Activated B cell treated with CpG ODN at 0.5 μM for 24 hours (primary cell): ENCODE results near the gene IQCE. TPM values are rescaled to one million over a fixed set of nuclear protein-coding genes. Genes with fewer than 3 reads are reported as not detected.

Experiments used
- ATAC-seq: fragments of 200-7000 bp; cut with Tn5 transposase; one replicate; pipeline ENCODE4 v1.10.0; 2021; ENCODE audit warnings: low read depth, mild to moderate bottlenecking, moderate library complexity
- CTCF ChIA-PET: fragments of 350-600 bp; sonication (Branson Sonifier 250); formaldehyde crosslinking; loops from one replicate; lab custom pipeline; 2021; ENCODE audit warnings: antibody characterized with exemption; lab: Charles Lee
- POLR2A ChIA-PET: fragments of 350-600 bp; sonication (Branson Sonifier 250); formaldehyde crosslinking; loops from one replicate; lab custom pipeline; 2021; ENCODE audit warnings: antibody characterized with exemption; lab: Charles Lee
- DNase-seq: peaks from one replicate; pipeline ENCODE4 v3.0.0; 2022
- H3K27ac Mint-ChIP-seq: one replicate; pipeline ENCODE4 v1.8.0; 2020; ENCODE audit warnings: mixed read lengths
- H3K27me3 Mint-ChIP-seq: one replicate; pipeline ENCODE4 v1.8.0; 2021; ENCODE audit warnings: mixed read lengths
- H3K36me3 Mint-ChIP-seq: one replicate; pipeline ENCODE4 v1.8.0; 2021; ENCODE audit warnings: low read depth, mixed read lengths
- H3K4me1 Mint-ChIP-seq: one replicate; pipeline ENCODE4 v1.8.0; 2021; ENCODE audit warnings: mixed read lengths
- H3K4me3 Mint-ChIP-seq: one replicate; pipeline ENCODE4 v1.8.0; 2020; ENCODE audit warnings: mild to moderate bottlenecking, mixed read lengths
- H3K9me3 Mint-ChIP-seq: one replicate; pipeline ENCODE4 v1.8.0; 2020; ENCODE audit warnings: mixed read lengths
- CTCF ChIP-seq: fragments of 200-600 bp; IDR thresholded peaks from one replicate; pipeline ENCODE4 v1.8.0; 2022; ENCODE audit warnings: antibody characterized with exemption, mild to moderate bottlenecking
- intact Hi-C: fragments of 100-400 bp; cut with micrococcal nuclease; formaldehyde crosslinking; loops from one replicate; pipeline ENCODE4 v1.15.1; 2024
- total RNA-seq: library from RNA; stranded (reverse); gene quantifications from 2 replicates; pipeline ENCODE4 v1.2.3, GENCODE V29; 2022

The IQCE gene
- total RNA-seq, 1 donor from 2014 or later, result 7.7 TPM

- Mint-ChIP-seq H3K4me1 (peaks cover 18% of the 10 kb centered on the region), H3K4me3 (no peak overlapping the region), H3K27ac (no peak overlapping the region), H3K9me3 (no peaks in the 10 kb centered on the region), H3K27me3 (no peaks in the 10 kb centered on the region), H3K36me3 (peaks cover 3% of the 10 kb centered on the region)
- ATAC-seq (no peak), DNase-seq (no peak)
- intact Hi-C loops, result loop anchor here (1.0 kb wide), 3 partner anchors 91 to 141 kb away; no protein-coding TSS in a partner anchor
- ChIA-PET CTCF (interaction anchor here (1.9 to 2.3 kb wide), 2 partner anchors 102 to 117 kb away, joined by 8 to 9 read pairs; no protein-coding TSS in a partner anchor), POLR2A (interaction anchor here (0.6 kb wide), 1 partner anchor 117 kb away, joined by 3 read pairs; no protein-coding TSS in a partner anchor)
- TF ChIP-seq CTCF, result no peak
These were observed 9.9 kb downstream of the IQCE start for GRCh38 chr7:2568521-2569223.

GRCh38 chr7:2569421-2569820 lies 10.6 kb downstream of the IQCE start:
- no peak for DNase-seq
- peaks cover 25% of the 10 kb centered on the region for H3K4me1 Mint-ChIP-seq
- peaks cover 3% of the 10 kb centered on the region for H3K36me3 Mint-ChIP-seq
- intact Hi-C loops, result no loop called here
- no peaks in the 10 kb centered on the region for H3K27me3 Mint-ChIP-seq
- CTCF ChIA-PET, result interaction anchor here (2.3 kb wide), 1 partner anchor 118 kb away, joined by 9 read pairs; no protein-coding TSS in a partner anchor
- POLR2A ChIA-PET, result no interaction called here
- no peak overlapping the region for H3K27ac Mint-ChIP-seq
- no peaks in the 10 kb centered on the region for H3K9me3 Mint-ChIP-seq
- H3K4me3 Mint-ChIP-seq, result no peak overlapping the region
- ATAC-seq, result no peak
- TF ChIP-seq CTCF, result no peak

- no peak for TF ChIP-seq CTCF
- ATAC-seq (no peak), DNase-seq (no peak)
- H3K9me3 Mint-ChIP-seq, result no peaks in the 10 kb centered on the region
- intact Hi-C loops, result no loop called here
- no peaks in the 10 kb centered on the region for H3K27me3 Mint-ChIP-seq
- H3K27ac Mint-ChIP-seq, result no peak overlapping the region
- H3K4me1 Mint-ChIP-seq, result peaks cover 26% of the 10 kb centered on the region
- H3K4me3 Mint-ChIP-seq, result no peak overlapping the region
- ChIA-PET CTCF (no interaction called here), POLR2A (no interaction called here)
- peaks cover 3% of the 10 kb centered on the region for H3K36me3 Mint-ChIP-seq
These were observed 11.2 kb downstream of the IQCE start for GRCh38 chr7:2570021-2570420.

GRCh38 chr7:2571409-2571808 lies 12.6 kb downstream of the IQCE start:
- no peak for TF ChIP-seq CTCF
- no peaks in the 10 kb centered on the region for H3K27me3 Mint-ChIP-seq
- DNase-seq (no peak), ATAC-seq (no peak)
- intact Hi-C loops, result no loop called here
- H3K4me1 Mint-ChIP-seq, result peaks cover 26% of the 10 kb centered on the region
- H3K4me3 Mint-ChIP-seq, result no peak overlapping the region
- no peaks in the 10 kb centered on the region for H3K9me3 Mint-ChIP-seq
- peaks cover 3% of the 10 kb centered on the region for H3K36me3 Mint-ChIP-seq
- ChIA-PET CTCF (no interaction called here), POLR2A (no interaction called here)
- no peak overlapping the region for H3K27ac Mint-ChIP-seq

GRCh38 chr7:2572101-2572842 lies 13.5 kb downstream of the IQCE start:
- Mint-ChIP-seq H3K4me3 (no peak overlapping the region), H3K9me3 (no peaks in the 10 kb centered on the region), H3K4me1 (peaks cover 18% of the 10 kb centered on the region), H3K36me3 (peaks cover 3% of the 10 kb centered on the region), H3K27ac (no peak overlapping the region), H3K27me3 (no peaks in the 10 kb centered on the region)
- no peak for TF ChIP-seq CTCF
- intact Hi-C loops, result no loop called here
- DNase-seq (no peak), ATAC-seq (no peak)
- POLR2A ChIA-PET, result no interaction called here
- CTCF ChIA-PET, result no interaction called here
